Raji (cell line): ENCODE measurements around the gene PIPOX.

Source experiments
- POLR2A ChIP-seq: IDR thresholded peaks from 2 replicates; pipeline ENCODE4 v1.6.1; 2011; ENCODE audit warnings: low read depth, low read length, control low read depth; ENCODE audit not compliant: insufficient read depth

Gene PIPOX

DNA sequence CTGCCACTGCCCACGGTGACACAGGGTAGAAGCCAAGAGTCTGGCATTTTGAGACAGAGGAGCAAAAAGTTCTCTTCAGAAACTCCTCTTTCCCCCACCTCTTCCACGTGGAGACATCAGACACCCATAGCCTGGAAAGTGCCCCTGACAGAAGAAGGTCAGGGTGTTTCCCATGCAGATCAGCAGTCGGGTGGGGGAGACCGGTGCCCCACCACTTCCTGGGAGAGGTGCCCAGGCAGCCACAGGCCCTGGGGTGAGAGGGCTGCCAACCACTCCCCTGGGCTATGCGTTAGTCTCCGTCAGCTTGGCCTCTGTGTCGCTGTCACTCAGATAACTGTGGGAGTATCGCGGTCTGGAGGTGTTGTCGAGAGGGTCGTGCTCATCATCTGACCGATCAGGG lies 31.5 kb downstream of the PIPOX start:
- TF ChIP-seq POLR2A, result no peak

- no peak for TF ChIP-seq POLR2A
Measured at GRCh38 chr17:29076087-29076486, 33.1 kb downstream of the PIPOX start.

- no peak for TF ChIP-seq POLR2A
Measured at GRCh38 chr17:29076722-29077121, 33.8 kb downstream of the PIPOX start.

DNA sequence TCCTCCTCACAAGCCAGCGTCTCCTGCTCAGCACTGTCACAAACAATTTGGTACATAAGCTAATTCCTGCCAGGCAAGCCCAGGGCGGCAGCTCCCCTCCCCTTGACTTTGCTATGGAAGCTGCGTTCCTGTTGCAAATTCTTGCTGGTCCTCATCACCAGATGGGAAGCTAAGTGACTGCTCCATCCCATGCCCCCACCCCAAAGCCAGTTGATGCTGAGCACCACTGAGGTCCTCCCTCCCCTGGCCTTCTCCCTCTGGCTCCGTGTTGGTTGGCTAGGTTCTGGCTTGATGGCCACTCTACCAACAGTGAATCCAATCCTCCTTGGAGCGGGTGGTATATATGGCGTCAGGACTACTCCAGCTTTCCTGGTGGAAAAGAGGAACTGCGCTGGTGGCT lies 34.4 kb downstream of the PIPOX start:
- no peak for TF ChIP-seq POLR2A

DNA sequence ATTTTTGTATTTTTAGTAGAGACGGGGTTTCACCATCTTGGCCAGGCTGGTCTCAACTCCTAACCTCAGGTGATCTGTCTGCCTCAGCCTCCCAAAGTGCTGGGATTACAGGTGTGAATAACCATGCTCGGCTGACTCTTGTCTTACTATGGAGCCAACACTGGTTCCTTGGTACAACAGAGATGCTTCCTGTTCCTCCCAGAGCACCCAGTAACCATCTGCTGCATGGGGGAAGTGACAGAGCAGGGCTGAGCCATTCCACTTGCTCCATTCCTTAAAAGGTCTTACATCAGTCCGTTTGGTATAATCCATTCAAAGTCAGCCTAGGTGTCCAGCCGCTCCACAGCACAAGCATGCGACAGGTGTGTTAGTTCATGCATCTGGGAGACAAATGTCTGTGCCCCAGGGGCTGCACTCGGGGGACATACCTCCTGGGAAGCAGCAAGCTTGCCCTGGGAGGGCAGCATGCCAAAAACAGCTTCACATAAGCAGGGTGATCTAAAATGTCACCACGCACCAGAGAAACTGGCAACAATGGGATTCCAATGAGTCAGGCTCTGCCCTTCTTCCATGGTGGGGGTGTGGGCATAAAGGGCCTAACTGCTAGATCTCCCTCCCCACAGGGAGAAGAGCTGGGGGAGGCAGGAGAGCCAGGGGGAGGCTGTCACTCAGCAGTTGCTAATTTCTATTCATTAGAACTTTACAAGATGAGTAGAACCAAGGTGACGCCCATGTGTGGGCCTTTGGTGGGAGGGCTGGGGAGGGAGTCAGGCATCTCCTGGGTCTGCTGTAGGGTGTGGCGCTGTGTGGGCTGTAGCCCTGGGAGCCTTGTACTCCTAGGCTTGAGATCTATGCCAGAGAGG lies 35.5 kb downstream of the PIPOX start:
- TF ChIP-seq POLR2A, result no peak

DNA sequence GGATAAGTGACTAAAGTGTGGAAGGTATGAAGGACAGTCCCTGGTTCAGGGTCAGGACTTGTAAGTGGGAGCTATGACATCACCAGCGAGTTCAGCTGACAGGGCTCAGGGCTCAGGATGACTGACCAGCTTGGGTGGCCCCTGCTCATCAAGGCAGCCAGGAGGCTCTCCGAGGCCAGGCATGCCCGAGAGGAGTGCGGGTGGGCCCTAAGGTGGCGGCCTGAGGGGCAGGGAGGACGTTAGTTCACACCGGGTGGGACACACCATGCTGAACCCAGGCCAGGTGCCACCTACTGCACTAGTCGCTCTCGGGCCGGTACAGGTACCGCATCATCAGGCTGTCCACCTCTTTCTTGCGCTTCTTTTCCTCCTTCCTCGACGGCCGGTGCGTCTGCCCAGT lies 36.5 kb downstream of the PIPOX start:
- TF ChIP-seq POLR2A, result no peak

GRCh38 chr17:29079887-29080286 lies 36.9 kb downstream of the PIPOX start:
- TF ChIP-seq POLR2A, result no peak

- no peak for TF ChIP-seq POLR2A
Measured at GRCh38 chr17:29080323-29080722, 37.4 kb downstream of the PIPOX start.

DNA sequence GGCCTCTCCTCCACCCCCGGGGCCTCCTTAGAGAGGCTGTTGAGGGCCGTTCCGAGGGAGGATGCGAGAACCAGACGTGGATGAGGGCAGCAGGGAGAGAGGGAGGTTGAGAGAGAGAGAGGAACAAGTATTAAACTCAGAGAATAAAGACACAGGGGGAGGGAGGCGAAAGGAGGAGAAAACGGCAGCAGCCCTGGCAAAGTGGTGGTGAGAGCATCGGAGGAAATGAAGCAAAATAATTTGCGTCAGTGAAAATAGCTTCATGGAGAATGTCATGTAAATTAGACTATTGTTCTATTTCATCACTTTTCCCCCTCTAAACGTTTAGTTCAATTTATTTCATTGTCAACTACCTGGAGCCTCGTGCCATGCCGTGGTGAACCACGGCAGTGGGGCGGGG lies 38.0 kb downstream of the PIPOX start:
- no peak for TF ChIP-seq POLR2A

- no peak for TF ChIP-seq POLR2A
Measured at GRCh38 chr17:29084541-29085146, 41.7 kb downstream of the PIPOX start.

GRCh38 chr17:29085223-29085622 lies 42.3 kb downstream of the PIPOX start:
- no peak for TF ChIP-seq POLR2A

DNA sequence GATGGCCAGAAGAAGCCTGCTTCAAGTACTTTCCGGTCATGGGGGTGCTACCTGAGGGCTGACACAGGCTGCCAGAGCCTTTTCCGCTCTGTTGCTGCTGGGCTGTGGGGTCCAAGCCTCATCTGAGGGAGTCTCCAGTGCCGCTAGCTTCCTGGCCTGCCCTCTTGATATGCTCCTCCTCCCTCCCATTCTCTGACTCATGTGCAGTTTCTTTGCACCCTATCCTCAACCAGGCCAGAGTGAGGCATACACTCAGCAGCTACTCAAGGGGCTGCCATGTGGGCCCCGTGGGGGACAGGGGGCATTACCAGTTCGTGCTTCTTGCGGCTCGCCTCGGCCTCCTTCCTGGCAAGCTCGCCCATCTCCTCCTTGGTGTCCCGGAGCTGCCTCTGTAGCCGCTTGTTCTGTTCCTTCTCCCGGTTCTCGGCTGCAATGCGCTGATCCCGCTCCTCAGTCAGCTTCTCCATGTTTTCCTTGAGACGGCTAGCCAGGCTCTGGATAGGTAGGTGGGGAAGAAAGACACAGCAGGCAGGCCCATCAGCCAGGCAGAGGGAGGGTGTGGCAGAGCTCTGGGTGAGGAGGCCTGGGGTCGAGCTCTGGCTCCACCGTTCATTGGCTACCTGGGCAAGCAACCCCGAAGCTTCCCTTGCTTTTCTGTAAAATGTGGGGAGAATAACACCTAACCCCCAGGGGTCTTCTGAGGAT lies 43.8 kb downstream of the PIPOX start:
- TF ChIP-seq POLR2A, result no peak

GRCh38 chr17:29089601-29090044 lies 46.7 kb downstream of the PIPOX start:
- TF ChIP-seq POLR2A, result no peak

DNA sequence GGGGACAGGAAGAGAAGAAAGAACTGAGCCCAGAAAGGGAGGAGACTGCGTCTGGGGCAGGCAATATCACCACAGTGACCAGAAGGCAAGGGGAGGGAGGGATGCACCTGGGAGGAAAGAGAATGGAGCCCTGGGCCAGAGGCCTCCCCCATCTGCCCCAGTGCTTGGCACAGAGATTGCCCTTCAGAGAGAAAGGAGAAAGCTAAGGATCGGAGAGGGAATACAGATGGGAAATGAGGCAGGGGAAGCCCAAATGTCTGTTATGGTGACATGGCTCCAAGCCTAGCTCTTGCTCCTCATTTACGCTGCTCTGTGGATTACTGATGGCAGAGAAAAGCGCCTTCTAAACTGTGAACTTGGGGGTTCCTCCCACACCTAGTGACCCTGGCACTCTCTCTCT lies 47.2 kb downstream of the PIPOX start:
- no peak for TF ChIP-seq POLR2A

- TF ChIP-seq POLR2A, result no peak
Measured at GRCh38 chr17:29090750-29091605, 48.0 kb downstream of the PIPOX start.
